Prostate gland (tissue), 2 donors: ENCODE data around the gene HMGXB3.

Experiments used
- CTCF ChIP-seq, 4 experiments: fragments of 200-600 bp in 2 of 4; fragments of 450-650 bp in 2 of 4; sonication (generic) in 2 of 4; IDR thresholded peaks; 1 replicate in 3 of 4; 2 replicates in 1 of 4; pipeline ENCODE4 v1.5.1; 2016 to 2019; ENCODE audit warnings: antibody characterized with exemption in 4 of 4, mild to moderate bottlenecking in 2 of 4, moderate library complexity in 2 of 4
- POLR2A ChIP-seq: fragments of 450-650 bp; IDR thresholded peaks from one replicate; pipeline ENCODE4 v1.6.1; 2016; ENCODE audit warnings: antibody characterized with exemption, mild to moderate bottlenecking
- POLR2AphosphoS5 ChIP-seq: sonication (generic); formaldehyde crosslinking; IDR thresholded peaks from one replicate; pipeline ENCODE4 v1.6.1; 2017; ENCODE audit warnings: antibody characterized with exemption

DNA sequence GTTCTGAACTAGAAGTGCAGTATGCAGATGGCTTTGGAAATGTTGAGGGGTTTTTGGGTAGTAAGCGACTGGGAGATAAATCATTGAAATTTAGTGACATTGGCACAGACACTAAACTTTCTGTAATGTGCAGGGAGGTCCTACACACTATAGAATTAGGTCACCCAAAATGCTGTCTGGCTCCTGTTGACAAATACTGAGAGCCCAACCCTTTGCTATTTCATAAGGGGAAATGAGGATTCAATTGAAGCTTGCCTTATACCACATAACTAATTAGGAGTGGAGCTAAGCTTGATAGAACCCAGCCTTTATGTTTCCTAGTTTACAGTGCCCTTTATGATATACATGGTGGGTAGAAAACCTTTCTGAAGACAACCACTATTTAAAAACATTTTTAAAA lies 22.6 kb downstream of the HMGXB3 start:
- TF ChIP-seq CTCF (IDR thresholded peaks at IDR 0.05), result no peak
- no peak for TF ChIP-seq POLR2AphosphoS5
- TF ChIP-seq POLR2A, result no peak
